Measurements from ENCODE around the gene PPP6R1.

The PPP6R1 gene

DNA sequence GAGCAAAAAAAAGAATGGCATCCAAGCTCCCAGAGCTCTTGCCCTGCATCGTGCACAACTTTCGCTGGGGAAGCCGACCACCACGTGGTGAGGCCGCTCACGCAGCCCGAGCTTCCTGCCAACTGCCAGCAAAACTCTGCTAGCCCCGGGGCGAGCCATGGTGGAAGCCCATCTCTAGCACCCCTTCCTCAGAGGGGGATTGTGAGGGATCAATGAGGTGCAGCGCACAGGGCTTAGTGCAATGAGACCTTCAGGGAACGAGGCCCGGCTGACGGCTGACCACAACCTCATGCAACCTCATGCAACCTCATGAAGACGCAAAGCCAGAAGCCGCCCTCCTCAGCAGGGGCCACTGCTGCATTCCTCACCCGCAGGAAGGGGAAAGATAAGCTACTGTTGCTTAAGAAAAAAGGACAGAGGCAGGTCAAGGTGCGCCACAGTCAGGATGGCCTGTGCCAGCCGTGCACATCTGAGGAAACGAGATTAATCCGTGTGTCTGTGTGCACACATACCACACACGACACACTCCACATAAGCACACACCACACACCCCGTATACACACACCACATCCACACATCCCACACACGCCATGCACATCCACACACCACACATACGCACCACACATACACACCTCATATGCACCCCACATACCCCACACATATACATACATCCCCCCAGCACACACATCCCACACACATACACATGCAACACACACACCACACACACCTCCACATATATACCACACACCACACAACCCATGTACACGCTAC is 11.5 kb upstream of the PPP6R1 start:
- H3K27ac ChIP-seq: no peak overlapping the region
- TF ChIP-seq, protein P1, sequence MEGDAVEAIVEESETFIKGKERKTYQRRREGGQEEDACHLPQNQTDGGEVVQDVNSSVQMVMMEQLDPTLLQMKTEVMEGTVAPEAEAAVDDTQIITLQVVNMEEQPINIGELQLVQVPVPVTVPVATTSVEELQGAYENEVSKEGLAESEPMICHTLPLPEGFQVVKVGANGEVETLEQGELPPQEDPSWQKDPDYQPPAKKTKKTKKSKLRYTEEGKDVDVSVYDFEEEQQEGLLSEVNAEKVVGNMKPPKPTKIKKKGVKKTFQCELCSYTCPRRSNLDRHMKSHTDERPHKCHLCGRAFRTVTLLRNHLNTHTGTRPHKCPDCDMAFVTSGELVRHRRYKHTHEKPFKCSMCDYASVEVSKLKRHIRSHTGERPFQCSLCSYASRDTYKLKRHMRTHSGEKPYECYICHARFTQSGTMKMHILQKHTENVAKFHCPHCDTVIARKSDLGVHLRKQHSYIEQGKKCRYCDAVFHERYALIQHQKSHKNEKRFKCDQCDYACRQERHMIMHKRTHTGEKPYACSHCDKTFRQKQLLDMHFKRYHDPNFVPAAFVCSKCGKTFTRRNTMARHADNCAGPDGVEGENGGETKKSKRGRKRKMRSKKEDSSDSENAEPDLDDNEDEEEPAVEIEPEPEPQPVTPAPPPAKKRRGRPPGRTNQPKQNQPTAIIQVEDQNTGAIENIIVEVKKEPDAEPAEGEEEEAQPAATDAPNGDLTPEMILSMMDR (conservative IDR thresholded peaks at IDR 0.05): no peak
- no peak for TF ChIP-seq ZFX (IDR thresholded peaks at IDR 0.05)

DNA sequence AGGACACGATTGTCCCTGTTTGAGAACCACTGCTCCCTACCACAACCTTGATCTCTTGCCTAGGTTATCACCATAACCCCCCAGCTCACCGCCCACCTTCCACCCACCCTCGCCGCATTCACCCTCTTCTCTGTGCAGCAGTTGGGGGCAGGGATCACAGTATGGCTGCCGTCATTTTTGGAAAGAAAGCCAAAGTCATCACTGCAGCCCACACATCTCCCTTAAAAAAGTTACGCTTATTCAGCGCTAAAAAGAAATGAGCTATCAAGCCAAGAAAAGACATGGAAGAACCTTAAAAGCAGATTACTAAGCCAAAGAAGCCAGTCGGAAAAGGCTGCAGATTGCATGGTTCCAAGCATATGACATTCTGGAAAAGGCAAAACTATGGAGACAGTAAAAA is 10.5 kb upstream of the PPP6R1 start:
- TF ChIP-seq, protein P1 (conservative IDR thresholded peaks at IDR 0.05): no peak
- TF ChIP-seq ZFX (IDR thresholded peaks at IDR 0.05): no peak
- no peak overlapping the region for H3K27ac ChIP-seq

DNA sequence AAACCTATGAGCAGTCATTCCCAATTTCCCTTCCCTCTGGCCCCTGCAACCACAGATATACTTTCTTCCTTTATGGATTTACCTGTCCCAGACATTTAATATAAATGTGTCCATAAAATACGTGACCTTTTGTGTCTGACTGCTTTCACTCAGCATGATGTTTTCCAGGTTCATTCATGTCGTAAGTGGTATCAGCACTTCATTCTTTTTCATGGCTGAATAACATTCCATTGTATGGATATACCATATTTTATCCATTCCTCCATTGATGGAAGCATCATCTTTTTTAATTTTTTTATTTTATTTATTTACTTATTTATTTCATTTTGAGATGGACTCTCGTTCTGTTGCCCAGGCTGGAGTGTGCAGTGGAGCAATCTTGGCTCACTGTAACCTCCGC is 8.0 kb upstream of the PPP6R1 start:
- TF ChIP-seq ZFX (IDR thresholded peaks at IDR 0.05): no peak
- TF ChIP-seq, protein P1 (conservative IDR thresholded peaks at IDR 0.05): no peak
- no peak overlapping the region for H3K27ac ChIP-seq

DNA sequence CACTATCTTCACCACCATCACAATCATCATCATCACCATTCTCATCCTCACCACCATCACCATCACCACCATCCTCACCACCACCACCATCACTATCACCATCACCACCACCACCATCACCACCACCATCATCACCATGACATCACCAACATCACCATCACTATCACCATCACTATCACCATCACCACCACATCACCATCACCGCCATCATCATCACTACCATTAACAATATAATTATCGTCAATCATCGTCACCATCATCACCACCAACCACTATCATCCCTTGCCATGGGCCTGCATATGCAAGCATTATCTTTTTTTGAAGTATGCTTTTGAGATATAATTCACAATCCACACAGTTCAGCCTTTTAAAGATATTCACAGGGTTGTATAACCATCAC is 7.6 kb upstream of the PPP6R1 start:
- TF ChIP-seq, protein P1 (conservative IDR thresholded peaks at IDR 0.05): no peak
- no peak for TF ChIP-seq ZFX (IDR thresholded peaks at IDR 0.05)

DNA sequence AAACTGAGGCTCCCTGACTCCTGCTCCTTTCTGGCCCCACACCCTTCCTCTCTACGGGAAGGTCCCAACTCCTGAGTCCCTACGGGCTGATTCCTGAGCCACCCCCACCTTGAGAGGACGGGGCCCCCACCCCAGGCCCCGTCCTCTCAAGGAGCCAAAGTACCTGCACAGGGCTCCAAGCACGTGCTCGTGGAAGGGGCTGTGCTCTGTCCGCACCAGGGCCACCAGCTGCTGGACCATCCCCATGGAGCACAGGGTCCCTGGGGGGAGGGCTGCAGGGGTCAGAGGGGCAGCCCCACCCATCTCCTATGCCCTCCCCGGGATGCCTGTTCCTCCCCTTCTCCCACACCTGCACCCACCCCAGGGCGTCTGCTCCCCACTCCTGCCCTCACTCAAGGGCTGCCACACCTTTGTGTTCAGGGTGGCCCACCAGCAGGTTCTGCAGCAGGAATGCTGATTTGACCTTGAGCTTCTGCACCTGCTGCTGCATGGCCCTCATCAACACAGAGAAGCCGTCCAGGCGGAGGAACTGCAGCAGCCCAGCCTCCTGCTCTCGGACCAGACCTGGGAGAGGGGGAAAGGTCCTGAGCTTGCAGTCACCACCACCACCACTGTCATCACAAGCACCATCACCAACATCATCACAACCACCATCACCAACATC is 7.0 kb upstream of the PPP6R1 start:
- H3K27ac ChIP-seq: no peak overlapping the region
- TF ChIP-seq, protein P1 (conservative IDR thresholded peaks at IDR 0.05): no peak
- no peak for TF ChIP-seq ZFX (IDR thresholded peaks at IDR 0.05)

More for the DNA sequence above, 7.6 kb upstream of the PPP6R1 start:
- H3K27ac ChIP-seq: no peak overlapping the region

DNA sequence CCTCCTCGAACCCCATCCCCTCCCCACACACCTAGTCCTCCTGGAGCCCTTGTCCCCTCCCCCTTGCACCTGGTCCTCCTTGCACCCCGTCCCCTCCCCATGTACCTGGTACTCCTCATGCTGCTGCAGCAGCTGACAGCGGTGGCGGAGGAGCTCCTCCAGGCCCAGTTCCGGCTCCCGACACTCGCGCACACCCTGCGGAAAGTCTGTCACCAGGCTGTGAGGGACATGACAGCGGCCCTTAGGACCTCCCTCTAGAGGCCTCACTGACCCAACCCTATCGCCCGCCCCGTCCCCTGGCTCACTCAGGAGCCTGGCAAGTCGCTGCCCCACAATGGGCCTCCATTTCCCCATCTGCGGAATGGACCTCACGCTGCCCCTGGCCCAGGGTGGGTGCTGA is 6.4 kb upstream of the PPP6R1 start:
- TF ChIP-seq, protein P1 (conservative IDR thresholded peaks at IDR 0.05): no peak
- TF ChIP-seq ZFX (IDR thresholded peaks at IDR 0.05): no peak
- H3K27ac ChIP-seq: no peak overlapping the region

DNA sequence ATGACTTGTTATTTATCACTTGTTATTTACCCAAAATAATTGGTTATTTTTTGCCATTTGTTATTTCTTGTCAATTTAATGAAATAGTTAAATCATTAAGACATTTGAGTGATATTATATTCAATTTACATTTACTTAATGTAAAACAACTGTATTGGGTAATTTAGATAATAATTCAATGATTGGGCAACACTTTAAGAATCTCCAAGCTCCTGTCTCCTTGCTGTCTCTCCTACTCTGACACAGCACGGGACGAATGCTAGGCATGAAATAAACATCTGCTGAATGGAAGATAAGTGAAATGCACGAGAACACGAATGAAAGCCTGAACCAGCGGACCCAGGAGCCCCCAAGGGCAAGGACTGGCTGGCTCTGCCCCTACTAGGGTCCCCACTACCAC is 5.7 kb upstream of the PPP6R1 start:
- TF ChIP-seq, protein P1 (conservative IDR thresholded peaks at IDR 0.05): no peak
- no peak overlapping the region for H3K27ac ChIP-seq
